Astrocyte (in vitro differentiated cells and primary cell): ENCODE measurements around the gene CST3. TPM values are rescaled to one million over a fixed set of nuclear protein-coding genes. Genes with fewer than 3 reads are reported as not detected.

Experiments used
- DNase-seq: peaks from one replicate; pipeline ENCODE4 v3.0.0-alpha.2; 2010; ENCODE audit warnings: low read depth
- FAIRE-seq: peaks from 2 replicates; lab custom pipeline; 2011; peaks lifted over from hg19 to GRCh38; lab: Jason Lieb, UNC
- H2AFZ ChIP-seq: 2 replicates; pipeline ENCODE4 v1.6.0; 2012; ENCODE audit warnings: low read depth, low read length, inconsistent platforms
- H3K27ac ChIP-seq: 2 replicates; pipeline ENCODE4 v1.5.1; 2011; ENCODE audit warnings: low read depth, low read length, inconsistent platforms
- H3K27me3 ChIP-seq: 2 replicates; pipeline ENCODE4 v1.6.0; 2011; ENCODE audit warnings: low read length, inconsistent platforms; ENCODE audit not compliant: insufficient read depth
- H3K36me3 ChIP-seq: 2 replicates; pipeline ENCODE4 v1.5.1; 2011; ENCODE audit warnings: low read length, inconsistent platforms; ENCODE audit not compliant: insufficient read depth
- H3K4me1 ChIP-seq: 2 replicates; pipeline ENCODE4 v1.5.1; 2011; ENCODE audit warnings: low read length, inconsistent platforms; ENCODE audit not compliant: insufficient read depth
- H3K4me2 ChIP-seq: 2 replicates; pipeline ENCODE4 v1.6.0; 2012; ENCODE audit warnings: low read length, inconsistent platforms
- H3K4me3 ChIP-seq: 2 replicates; pipeline ENCODE4 v1.5.1; 2011; ENCODE audit warnings: low read depth, mild to moderate bottlenecking, low read length, inconsistent platforms; ENCODE audit not compliant: insufficient read depth
- H3K79me2 ChIP-seq: 2 replicates; pipeline ENCODE4 v1.6.0; 2012; ENCODE audit warnings: mild to moderate bottlenecking, low read length, inconsistent platforms; ENCODE audit not compliant: insufficient read depth
- H3K9ac ChIP-seq: 2 replicates; pipeline ENCODE4 v1.6.0; 2012; ENCODE audit warnings: mild to moderate bottlenecking, low read length, inconsistent platforms
- H3K9me3 ChIP-seq: 2 replicates; pipeline ENCODE4 v1.5.1; 2012; ENCODE audit warnings: low read depth, mild to moderate bottlenecking, low read length, inconsistent platforms; ENCODE audit not compliant: insufficient read depth
- H4K20me1 ChIP-seq: 2 replicates; pipeline ENCODE4 v1.6.0; 2012; ENCODE audit warnings: low read length, inconsistent platforms; ENCODE audit not compliant: insufficient read depth
- H3K27ac Mint-ChIP-seq: one replicate; pipeline ENCODE4 v1.8.0; 2021; ENCODE audit warnings: mild to moderate bottlenecking, mixed read lengths; ENCODE audit not compliant: unreplicated experiment
- H3K27me3 Mint-ChIP-seq: one replicate; pipeline ENCODE4 v1.8.0; 2021; ENCODE audit warnings: low read depth, mixed read lengths; ENCODE audit not compliant: unreplicated experiment
- H3K36me3 Mint-ChIP-seq: one replicate; pipeline ENCODE4 v1.8.0; 2021; ENCODE audit warnings: low read depth, mixed read lengths; ENCODE audit not compliant: unreplicated experiment
- H3K4me1 Mint-ChIP-seq: one replicate; pipeline ENCODE4 v1.8.0; 2021; ENCODE audit warnings: low read depth, mixed read lengths; ENCODE audit not compliant: unreplicated experiment
- H3K4me3 Mint-ChIP-seq: one replicate; pipeline ENCODE4 v1.8.0; 2021; ENCODE audit warnings: mild to moderate bottlenecking, moderate library complexity, mixed read lengths; ENCODE audit not compliant: unreplicated experiment
- H3K9me3 Mint-ChIP-seq: one replicate; pipeline ENCODE4 v1.8.0; 2021; ENCODE audit warnings: mild to moderate bottlenecking, mixed read lengths; ENCODE audit not compliant: unreplicated experiment
- CTCF ChIP-seq: IDR thresholded peaks from 2 replicates; pipeline ENCODE4 v1.5.1; 2011; ENCODE audit warnings: low read depth, mild to moderate bottlenecking, inconsistent platforms, low read length, moderate library complexity; ENCODE audit not compliant: insufficient read depth
- EZH2 ChIP-seq: IDR thresholded peaks from 2 replicates; pipeline ENCODE4 v1.6.1; 2012; ENCODE audit warnings: mild to moderate bottlenecking, low read length, inconsistent platforms; ENCODE audit not compliant: insufficient read depth
- total RNA-seq: library from RNA; stranded (reverse); gene quantifications from 2 replicates; pipeline ENCODE4 v1.2.1, GENCODE V29; 2021

The CST3 gene
- total RNA-seq, 1 donor from 2014 or later, result 316 TPM

GRCh38 chr20:23586735-23587525 lies 50.8 kb downstream of the CST3 start:
- H3K27ac Mint-ChIP-seq, result no peak overlapping the region
- Histone ChIP-seq H4K20me1 (no peaks in the 10 kb centered on the region), H3K4me3 (no peak overlapping the region), H3K27me3 (no peaks in the 10 kb centered on the region), H3K4me2 (no peak overlapping the region), H3K9me3 (no peaks in the 10 kb centered on the region), H3K27ac (no peak overlapping the region), H3K36me3 (no peaks in the 10 kb centered on the region), H2AFZ (no peak overlapping the region), H3K79me2 (no peaks in the 10 kb centered on the region), H3K4me1 (no peaks in the 10 kb centered on the region), H3K9ac (no peak overlapping the region)
- TF ChIP-seq CTCF (no peak), EZH2 (no peak)
- H3K36me3 Mint-ChIP-seq, result no peaks in the 10 kb centered on the region
- H3K27me3 Mint-ChIP-seq, result peaks cover 2% of the 10 kb centered on the region
- H3K4me1 Mint-ChIP-seq, result peaks cover 5% of the 10 kb centered on the region
- DNase-seq (no peak), FAIRE-seq (no peak)
- H3K9me3 Mint-ChIP-seq, result peaks cover 5% of the 10 kb centered on the region
- no peak overlapping the region for H3K4me3 Mint-ChIP-seq

DNA sequence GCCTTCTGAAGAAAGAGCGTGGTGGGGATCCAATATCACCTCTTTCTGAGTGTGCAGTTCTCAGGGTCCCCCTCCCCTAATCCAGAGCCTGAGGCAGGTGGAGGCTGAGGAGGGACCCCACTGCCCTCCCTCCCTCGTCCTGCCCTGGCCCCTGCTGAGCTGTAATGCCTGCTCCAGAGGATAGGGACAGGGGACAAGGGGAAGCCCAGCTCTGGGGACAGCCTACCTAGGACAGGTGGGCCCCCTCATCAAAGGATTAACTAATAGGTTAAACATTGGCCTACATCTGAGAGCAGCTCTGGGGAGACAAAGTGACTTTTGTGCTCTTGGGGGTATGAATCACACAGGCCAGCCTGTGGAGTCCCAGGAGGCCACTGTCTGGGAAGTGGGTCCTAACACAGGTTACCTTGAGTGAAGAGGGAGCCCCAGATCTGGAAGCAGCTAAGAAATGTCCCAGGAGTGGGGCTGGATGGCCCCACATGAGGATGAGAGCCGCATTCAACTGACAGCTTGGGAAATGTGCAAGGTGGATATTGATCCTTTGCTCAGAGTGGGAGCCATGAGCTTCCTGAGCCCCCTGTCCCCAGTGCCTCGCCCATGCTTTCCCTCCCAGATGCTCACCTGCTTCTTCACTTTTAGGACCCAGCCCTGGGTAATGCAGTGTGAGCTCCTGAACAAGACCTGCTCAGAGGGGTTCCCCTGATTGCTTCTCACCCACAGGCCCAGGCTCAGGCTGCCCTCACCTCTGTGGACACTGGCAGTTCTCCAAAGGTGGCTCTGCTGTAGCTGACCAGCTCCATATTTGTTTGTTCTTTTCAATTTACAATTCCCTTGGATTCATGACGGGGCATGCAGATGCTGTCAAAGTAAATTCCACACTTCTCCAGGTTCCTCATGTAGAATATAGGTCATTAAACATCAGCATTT lies 51.7 kb downstream of the CST3 start:
- Histone ChIP-seq H3K79me2 (no peaks in the 10 kb centered on the region), H3K36me3 (no peaks in the 10 kb centered on the region), H2AFZ (no peak overlapping the region), H3K27ac (no peak overlapping the region), H3K9ac (no peak overlapping the region), H3K4me2 (no peak overlapping the region), H3K9me3 (no peaks in the 10 kb centered on the region), H4K20me1 (no peaks in the 10 kb centered on the region), H3K27me3 (no peaks in the 10 kb centered on the region), H3K4me1 (no peaks in the 10 kb centered on the region), H3K4me3 (no peak overlapping the region)
- DNase-seq (no peak), FAIRE-seq (no peak)
- peaks cover 8% of the 10 kb centered on the region for H3K9me3 Mint-ChIP-seq
- H3K27ac Mint-ChIP-seq, result no peak overlapping the region
- H3K27me3 Mint-ChIP-seq, result peaks cover 2% of the 10 kb centered on the region
- no peaks in the 10 kb centered on the region for H3K36me3 Mint-ChIP-seq
- peaks cover 5% of the 10 kb centered on the region for H3K4me1 Mint-ChIP-seq
- no peak for TF ChIP-seq CTCF
- no peak for TF ChIP-seq EZH2
- H3K4me3 Mint-ChIP-seq, result no peak overlapping the region
